H1 (cell line): ENCODE results near the gene FGD4. TPM values are rescaled to one million over a fixed set of nuclear protein-coding genes. Genes with fewer than 3 reads are reported as not detected.

Experiments used
- EP300 ChIP-seq, 2 experiments: IDR thresholded peaks; 1 replicate in 1 of 2; 2 replicates in 1 of 2; pipeline ENCODE4 v1.6.1; 2011 to 2012; ENCODE audit warnings: low read depth in 2 of 2, low read length in 2 of 2, mild to moderate bottlenecking in 2 of 2, borderline replicate concordance in 1 of 2, inconsistent platforms in 1 of 2, moderate library complexity in 1 of 2
- EZH2 ChIP-seq: fragments of 200-600 bp; sonication (generic); IDR thresholded peaks from 2 replicates; pipeline ENCODE4 v1.7.1; 2012; ENCODE audit warnings: low read depth, mild to moderate bottlenecking, moderate library complexity, low read length, inconsistent platforms; ENCODE audit not compliant: severe bottlenecking
- HDAC2 ChIP-seq, 2 experiments: fragments of 300-600 bp in 1 of 2; sonication (generic) in 1 of 2; IDR thresholded peaks; 2 replicates each; pipeline ENCODE4 v1.6.1; 2011 to 2012; ENCODE audit warnings: low read depth in 2 of 2, low read length in 2 of 2, mild to moderate bottlenecking in 2 of 2, moderate library complexity in 2 of 2, borderline replicate concordance in 1 of 2, inconsistent platforms in 1 of 2
- JUND ChIP-seq: IDR thresholded peaks from 2 replicates; pipeline ENCODE4 v1.6.1; 2011; ENCODE audit warnings: mild to moderate bottlenecking, improper control_type of control experiment, low read length
- polyA plus RNA-seq, 7 experiments: library from polyadenylated mRNA; depleted of rRNA in 3 of 7; stranded (reverse) in 5 of 7; unstranded in 2 of 7; fragments of >200 nt in 5 of 7; fragments of 200-250 nt in 2 of 7; gene quantifications; 1 replicate in 5 of 7; 2 replicates in 1 of 7; 4 replicates in 1 of 7; pipeline versions ENCODE4 v1.2.1 to v1.2.3, GENCODE V29; 2011 to 2013; ENCODE audit warnings: missing spikeins in 2 of 7, mixed read lengths in 2 of 7
- total RNA-seq: library from RNA; stranded (reverse); fragmentation: NEBNext Ultra II Directional; extraction: Animal tissue kit (Norgen Biotek cat#: 25700); gene quantifications from 2 replicates; pipeline ENCODE4 v1.2.1, GENCODE V29; 2021

FGD4 gene
- total and polyA plus RNA-seq, 2 of the 8 experiments (the other 6 are each of a cell fraction or from before 2014, with no cell fraction given): 8.5 to 48.2 TPM

DNA sequence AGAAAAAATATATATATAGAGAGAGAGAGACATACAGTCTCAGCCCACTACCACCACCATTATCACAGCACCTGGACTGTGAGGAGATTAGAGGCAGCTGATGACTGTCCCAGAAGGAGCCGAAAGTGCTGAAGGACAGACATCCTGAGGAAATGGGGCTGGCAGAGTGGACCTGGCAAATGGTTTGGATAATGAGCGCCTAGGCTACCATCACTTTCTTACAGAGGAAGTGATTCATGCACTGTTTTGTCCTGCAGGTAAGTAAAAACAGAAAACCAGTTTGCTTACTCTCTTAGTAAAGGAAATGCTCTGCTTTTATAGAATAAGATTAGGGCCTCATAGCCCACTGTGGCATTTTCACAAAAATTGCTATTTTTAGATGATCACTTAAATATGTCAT lies 251.2 kb downstream of the FGD4 start (continued):
- TF ChIP-seq EP300 (IDR thresholded peaks at IDR 0.05; ENCODE audit: borderline replicate concordance in 1 of 2, low read depth in 2 of 2, low read length in 2 of 2): no peak
- TF ChIP-seq JUND: no peak
- no peak for TF ChIP-seq HDAC2 (IDR thresholded peaks at IDR 0.05; ENCODE audit: borderline replicate concordance in 1 of 2, low read depth in 2 of 2, low read length in 2 of 2)
- no peak for TF ChIP-seq EZH2
- TF ChIP-seq, all 59 proteins: peak for 0
